Adrenal gland (tissue), 12 donors: ENCODE data around the gene TCF12. TPM values are rescaled to one million over a fixed set of nuclear protein-coding genes. Genes with fewer than 3 reads are reported as not detected.

Experiments used
- DNase-seq, 7 donors: peaks; one replicate each; pipeline ENCODE4 v3.0.0-alpha.2; 2019 to 2020
- H3K27ac ChIP-seq, 5 donors: fragments of 200-600 bp; sonication (generic) in 4 of 5; 1 replicate in 3 of 5; 2 replicates in 2 of 5; pipeline versions ENCODE4 v1.5.1 to v1.8.0; 2016 to 2020; ENCODE audit warnings: mild to moderate bottlenecking in 1 of 5
- H3K27me3 ChIP-seq: fragments of 200-600 bp; 2 replicates; pipeline ENCODE4 v1.8.0; 2021
- H3K36me3 ChIP-seq, 2 donors: fragments of 200-600 bp; replicated peaks in 1 of 2; 1 replicate in 1 of 2; 2 replicates in 1 of 2; pipeline versions ENCODE4 v1.5.1 to v1.8.0; 2018 to 2022
- H3K4me1 ChIP-seq, 2 donors: fragments of 200-600 bp; replicated peaks in 1 of 2; 1 replicate in 1 of 2; 2 replicates in 1 of 2; pipeline versions ENCODE4 v1.5.1 to v1.8.0; 2018 to 2021
- H3K4me3 ChIP-seq, 4 donors: fragments of 200-600 bp; sonication (generic) in 3 of 4; one replicate each; pipeline ENCODE4 v1.5.1; 2016 to 2018
- H3K9me3 ChIP-seq, 3 donors: fragments of 200-600 bp; sonication (generic) in 1 of 3; replicated peaks in 1 of 3; 1 replicate in 2 of 3; 2 replicates in 1 of 3; pipeline versions ENCODE4 v1.5.1 to v1.8.0; 2016 to 2021
- POLR2A ChIP-seq, 2 donors: fragments of 450-650 bp; IDR thresholded peaks; one replicate each; pipeline ENCODE4 v1.6.1; 2017; ENCODE audit warnings: antibody characterized with exemption in 2 of 2, mild to moderate bottlenecking in 2 of 2, moderate library complexity in 1 of 2
- WGBS, 4 donors: extraction: QIAGEN DNeasy Blood & Tissue Kit in 2 of 4; methylation state at CpG; one replicate each; pipeline versions ENCODE4 v1.1.5 to v1.1.7; 2013 to 2017; 5-methylcytosine and 5-hydroxymethylcytosine counted together
- intact Hi-C, 2 donors: fragments of 100-400 bp; cut with DNase I; formaldehyde crosslinking; loops; one replicate each; pipeline versions ENCODE4 v1.14.1 to v1.15.0; 2022 to 2023
- polyA plus RNA-seq, 3 donors: library from polyadenylated mRNA; stranded (reverse); fragments of 200-250 nt in 2 of 3; fragments of 350-450 nt in 1 of 3; fragmentation: Illumina TruSeq in 1 of 3; extraction: RNeasy Lipid Tissue Mini Kit (QIAGEN cat#74804) in 1 of 3; gene quantifications; one replicate each; pipeline ENCODE4 v1.2.3, GENCODE V29; 2013 to 2014
- total RNA-seq, 9 donors: library from RNA; depleted of rRNA in 4 of 9; stranded (reverse); fragments of >200 nt in 4 of 9; fragments of 120-200 nt in 1 of 9; fragmentation: NEBNext Ultra II Directional in 1 of 9; extraction: Animal tissue kit (Norgen Biotek cat#: 25700) in 1 of 9; gene quantifications; one replicate each; pipeline versions ENCODE4 v1.1.0 to v1.2.4, GENCODE V29; 2013 to 2023
- TF ChIP-seq, protein P1 (sequence below), 6 experiments: fragments of 450-650 bp in 4 of 6; fragments of 200-600 bp in 2 of 6; sonication (generic) in 1 of 6; IDR thresholded peaks; 1 replicate in 5 of 6; 2 replicates in 1 of 6; pipeline versions ENCODE4 v1.5.1 to v1.8.0; 2016 to 2021; ENCODE audit warnings: antibody characterized with exemption in 6 of 6, mild to moderate bottlenecking in 2 of 6, moderate library complexity in 1 of 6
- donor health status: healthy with polysubstance abuse.
- donor health status: Bipolar disorder and iron deficiency.
- donor health status: DM: yes; HTN: yes; CAD: no.
- donor health status: DM: no; HTN: no; CAD: no.
- donor health status: DM: no; HTN: no; CAD: no.
- donor health status: DM: yes; HTN: yes; CAD: no.

The TCF12 gene
- total and polyA plus RNA-seq, 12 donors: 7.6 to 121 (median 75.6) TPM

- Histone ChIP-seq H3K27ac (no peak overlapping the region), H3K4me3 (no peak overlapping the region), H3K27me3 (no peaks in the 10 kb centered on the region), H3K36me3 (no peaks in the 10 kb centered on the region), H3K9me3 (no peaks in the 10 kb centered on the region), H3K4me1 (peaks cover 5 to 6% of the 10 kb centered on the region in 2 donors)
- WGBS, 4 donors: 65 to 73% (median 71%) methylated on average over 4 of the region's 4 CpGs
- intact Hi-C loops: no loop called here
- DNase-seq: no peak
- TF ChIP-seq POLR2A (IDR thresholded peaks at IDR 0.05): no peak
- TF ChIP-seq, protein P1, sequence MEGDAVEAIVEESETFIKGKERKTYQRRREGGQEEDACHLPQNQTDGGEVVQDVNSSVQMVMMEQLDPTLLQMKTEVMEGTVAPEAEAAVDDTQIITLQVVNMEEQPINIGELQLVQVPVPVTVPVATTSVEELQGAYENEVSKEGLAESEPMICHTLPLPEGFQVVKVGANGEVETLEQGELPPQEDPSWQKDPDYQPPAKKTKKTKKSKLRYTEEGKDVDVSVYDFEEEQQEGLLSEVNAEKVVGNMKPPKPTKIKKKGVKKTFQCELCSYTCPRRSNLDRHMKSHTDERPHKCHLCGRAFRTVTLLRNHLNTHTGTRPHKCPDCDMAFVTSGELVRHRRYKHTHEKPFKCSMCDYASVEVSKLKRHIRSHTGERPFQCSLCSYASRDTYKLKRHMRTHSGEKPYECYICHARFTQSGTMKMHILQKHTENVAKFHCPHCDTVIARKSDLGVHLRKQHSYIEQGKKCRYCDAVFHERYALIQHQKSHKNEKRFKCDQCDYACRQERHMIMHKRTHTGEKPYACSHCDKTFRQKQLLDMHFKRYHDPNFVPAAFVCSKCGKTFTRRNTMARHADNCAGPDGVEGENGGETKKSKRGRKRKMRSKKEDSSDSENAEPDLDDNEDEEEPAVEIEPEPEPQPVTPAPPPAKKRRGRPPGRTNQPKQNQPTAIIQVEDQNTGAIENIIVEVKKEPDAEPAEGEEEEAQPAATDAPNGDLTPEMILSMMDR (IDR thresholded peaks at IDR 0.05): no peak
Observed at GRCh38 chr15:56871867-56872266, 46.6 kb upstream of the TCF12 start.

DNA sequence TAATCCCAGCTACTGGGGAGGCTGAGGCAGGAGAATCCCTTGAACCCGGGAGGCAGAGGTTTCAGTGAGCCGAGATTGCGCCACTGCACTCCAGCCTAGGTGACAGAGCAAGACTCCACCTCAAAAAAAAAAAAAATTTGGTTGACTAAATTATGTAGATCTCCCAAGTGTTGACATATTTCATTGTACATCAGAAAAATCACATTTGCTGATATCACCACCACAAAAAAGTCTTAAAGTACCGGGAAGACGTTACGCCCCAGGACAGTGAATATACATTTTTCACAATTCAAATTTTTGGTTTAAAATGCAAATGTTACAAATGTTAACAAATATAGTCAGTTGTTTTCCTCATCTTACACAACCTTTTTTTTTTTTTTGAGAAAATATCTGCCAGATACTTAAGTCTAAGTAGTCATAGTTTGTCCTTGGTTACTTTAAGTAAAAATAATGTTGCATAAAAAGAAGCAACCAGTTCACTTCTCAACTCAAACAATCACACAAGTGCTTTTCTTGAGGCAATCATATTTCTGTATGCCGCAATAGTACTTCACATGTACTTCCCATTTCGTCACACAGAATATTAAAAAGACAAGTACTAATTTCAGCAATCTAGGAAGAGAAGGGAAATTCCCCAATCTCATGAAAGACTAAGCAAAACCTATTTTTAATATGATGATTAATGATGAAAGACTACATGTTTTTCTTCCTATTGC lies 41.0 kb upstream of the TCF12 start:
- Histone ChIP-seq H3K27me3 (no peaks in the 10 kb centered on the region), H3K9me3 (no peaks in the 10 kb centered on the region), H3K27ac (no peak overlapping the region), H3K4me3 (no peak overlapping the region), H3K36me3 (no peaks in the 10 kb centered on the region), H3K4me1 (no peaks in the 10 kb centered on the region)
- WGBS, 4 donors: 91 to 95% (median 92%) methylated on average over 8 of the region's 8 CpGs
- intact Hi-C loops: no loop called here
- no peak for DNase-seq
- TF ChIP-seq, protein P1 (IDR thresholded peaks at IDR 0.05): no peak
- no peak for TF ChIP-seq POLR2A (IDR thresholded peaks at IDR 0.05)

DNA sequence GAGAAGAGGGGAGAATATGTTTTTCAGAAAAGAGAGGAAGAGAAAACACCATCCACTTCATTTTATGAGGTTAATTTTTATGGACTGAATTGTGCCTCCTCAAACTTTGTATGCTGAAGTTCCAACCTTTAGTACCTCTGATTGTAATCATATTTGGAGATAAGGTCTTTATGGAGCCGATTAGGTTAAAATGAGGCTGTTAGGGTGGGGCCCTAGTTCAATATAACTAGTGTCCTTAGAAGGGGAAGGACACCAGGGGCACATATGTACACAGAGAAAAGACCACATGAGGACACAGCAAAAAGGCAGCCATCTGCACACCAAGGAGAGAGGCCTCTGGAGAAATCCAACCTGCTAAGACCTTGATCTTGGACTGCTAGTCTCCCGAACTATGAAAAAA lies 38.9 kb upstream of the TCF12 start:
- no peak for DNase-seq

DNA sequence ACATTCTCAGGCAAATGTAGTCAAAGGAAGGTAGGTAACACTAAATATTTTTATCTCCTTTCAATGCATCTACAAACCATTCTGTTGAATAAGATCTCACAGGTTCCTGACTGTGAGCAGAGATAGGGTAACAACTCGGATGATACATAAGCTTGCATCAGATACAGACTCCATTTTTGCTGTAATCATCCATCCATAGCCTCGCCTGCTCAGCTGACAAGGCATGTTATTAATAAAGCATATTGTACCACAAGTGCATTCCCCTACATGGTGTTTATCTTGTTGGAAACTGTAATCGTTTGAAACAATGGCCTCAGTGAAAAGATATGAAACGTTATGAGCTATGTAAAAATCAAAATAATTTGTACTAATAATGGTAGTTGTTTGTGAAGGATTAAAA lies 35.4 kb upstream of the TCF12 start:
- no peak overlapping the region for H3K27ac ChIP-seq
- no peak overlapping the region for H3K4me3 ChIP-seq
- H3K27me3 ChIP-seq: no peaks in the 10 kb centered on the region
- H3K4me1 ChIP-seq: peaks cover 4 to 14% of the 10 kb centered on the region in 2 donors
- intact Hi-C loops: loop anchor here in 1 of 2 donors (10.0 kb wide), 1 partner anchor 388 kb away; no protein-coding TSS in a partner anchor
- no peaks in the 10 kb centered on the region for H3K36me3 ChIP-seq
- H3K9me3 ChIP-seq: no peaks in the 10 kb centered on the region
- WGBS, 4 donors: 83 to 91% (median 87%) methylated on average over 4 of the region's 4 CpGs
- TF ChIP-seq, protein P1 (IDR thresholded peaks at IDR 0.05): no peak
- TF ChIP-seq POLR2A (IDR thresholded peaks at IDR 0.05): no peak
- DNase-seq: no peak

More for the DNA sequence above, 38.9 kb upstream of the TCF12 start:
- WGBS, 4 donors: 64 to 82% (median 66%) methylated on average over 2 of the region's 2 CpGs
- H3K36me3 ChIP-seq: no peaks in the 10 kb centered on the region
- H3K27ac ChIP-seq: no peak overlapping the region
- H3K27me3 ChIP-seq: no peaks in the 10 kb centered on the region
- H3K4me3 ChIP-seq: no peak overlapping the region
- H3K4me1 ChIP-seq: no peaks in the 10 kb centered on the region
- intact Hi-C loops: no loop called here
- TF ChIP-seq, protein P1 (IDR thresholded peaks at IDR 0.05): no peak
- TF ChIP-seq POLR2A (IDR thresholded peaks at IDR 0.05): no peak
- no peaks in the 10 kb centered on the region for H3K9me3 ChIP-seq
